Vagina (tissue), 2 donors: ENCODE data around the gene OXA1L. TPM values are rescaled to one million over a fixed set of nuclear protein-coding genes. Genes with fewer than 3 reads are reported as not detected.

Experiments used
- DNase-seq, 2 donors: peaks; one replicate each; pipeline ENCODE4 v3.0.0-alpha.2; 2017; ENCODE audit errors: extremely low spot score in 2 of 2
- H3K27ac ChIP-seq: fragments of 200-600 bp; sonication (generic); one replicate; pipeline ENCODE4 v1.5.1; 2019
- H3K27me3 ChIP-seq: fragments of 200-600 bp; sonication (generic); one replicate; pipeline ENCODE4 v1.5.1; 2019
- H3K36me3 ChIP-seq, 2 donors: fragments of 200-600 bp; sonication (generic); one replicate each; pipeline ENCODE4 v1.5.1; 2017 to 2019
- H3K4me1 ChIP-seq: fragments of 200-600 bp; sonication (generic); one replicate; pipeline ENCODE4 v1.5.1; 2019
- H3K4me3 ChIP-seq, 2 donors: fragments of 200-600 bp; sonication (generic); 1 replicate in 1 of 2; 2 replicates in 1 of 2; pipeline ENCODE4 v1.5.1; 2016 to 2019
- H3K9me3 ChIP-seq: fragments of 200-600 bp; sonication (generic); one replicate; pipeline ENCODE4 v1.5.1; 2019
- CTCF ChIP-seq, 3 experiments: fragments of 450-650 bp in 2 of 3; fragments of 200-600 bp in 1 of 3; sonication (generic) in 1 of 3; IDR thresholded peaks; one replicate each; pipeline ENCODE4 v1.5.1; 2017 to 2019; ENCODE audit warnings: antibody characterized with exemption in 3 of 3, mild to moderate bottlenecking in 2 of 3, moderate library complexity in 2 of 3
- POLR2A ChIP-seq, 2 donors: fragments of 450-650 bp; IDR thresholded peaks; one replicate each; pipeline ENCODE4 v1.6.1; 2017; ENCODE audit warnings: antibody characterized with exemption in 2 of 2, mild to moderate bottlenecking in 2 of 2, moderate library complexity in 2 of 2
- POLR2AphosphoS5 ChIP-seq, 2 donors: sonication (generic); formaldehyde crosslinking; IDR thresholded peaks; one replicate each; pipeline ENCODE4 v1.9.0; 2017; ENCODE audit warnings: antibody characterized with exemption in 2 of 2, mild to moderate bottlenecking in 2 of 2, low read depth in 1 of 2; ENCODE audit not compliant: insufficient read depth in 1 of 2
- intact Hi-C: fragments of 100-400 bp; cut with DNase I; formaldehyde crosslinking; loops from one replicate; pipeline ENCODE4 v1.15.1; 2023
- total RNA-seq: library from RNA; depleted of rRNA; stranded (reverse); fragments of >200 nt; gene quantifications from one replicate; pipeline ENCODE4 v1.2.3, GENCODE V29; 2016

Gene OXA1L
- total RNA-seq, 1 donor from 2014 or later: 90.8 TPM

- intact Hi-C loops: no loop called here
Measured at GRCh38 chr14:22808388-22809209, 42.1 kb downstream of the OXA1L start.

GRCh38 chr14:22811722-22812121, 45.2 kb downstream of the OXA1L start:
- H3K4me3 ChIP-seq: no peak overlapping the region

More at GRCh38 chr14:22808388-22809209, 42.1 kb downstream of the OXA1L start:
- TF ChIP-seq CTCF (IDR thresholded peaks at IDR 0.05) (no peak), POLR2AphosphoS5 (IDR thresholded peaks at IDR 0.05; ENCODE audit: insufficient read depth in 1 of 2, low read depth in 1 of 2) (no peak), POLR2A (IDR thresholded peaks at IDR 0.05) (no peak)
- DNase-seq: no peak
- Histone ChIP-seq H3K36me3 (no peaks in the 10 kb centered on the region), H3K4me1 (no peaks in the 10 kb centered on the region), H3K4me3 (no peak overlapping the region), H3K27me3 (no peaks in the 10 kb centered on the region), H3K9me3 (no peaks in the 10 kb centered on the region), H3K27ac (no peak overlapping the region)

GRCh38 chr14:22812744-22813143, 46.3 kb downstream of the OXA1L start:
- TF ChIP-seq POLR2A (IDR thresholded peaks at IDR 0.05) (no peak), CTCF (IDR thresholded peaks at IDR 0.05) (no peak), POLR2AphosphoS5 (IDR thresholded peaks at IDR 0.05; ENCODE audit: insufficient read depth in 1 of 2, low read depth in 1 of 2) (no peak)
- Histone ChIP-seq H3K27me3 (no peaks in the 10 kb centered on the region), H3K27ac (no peak overlapping the region), H3K36me3 (no peaks in the 10 kb centered on the region), H3K4me1 (no peaks in the 10 kb centered on the region), H3K9me3 (no peaks in the 10 kb centered on the region), H3K4me3 (no peak overlapping the region)
- intact Hi-C loops: no loop called here
- no peak for DNase-seq

More at GRCh38 chr14:22811722-22812121, 45.2 kb downstream of the OXA1L start:
- intact Hi-C loops: no loop called here
- no peaks in the 10 kb centered on the region for H3K27me3 ChIP-seq
- no peak for DNase-seq
- H3K4me1 ChIP-seq: no peaks in the 10 kb centered on the region
- H3K9me3 ChIP-seq: no peaks in the 10 kb centered on the region
- TF ChIP-seq POLR2A (IDR thresholded peaks at IDR 0.05) (no peak), POLR2AphosphoS5 (IDR thresholded peaks at IDR 0.05; ENCODE audit: insufficient read depth in 1 of 2, low read depth in 1 of 2) (no peak), CTCF (IDR thresholded peaks at IDR 0.05) (no peak)
- no peak overlapping the region for H3K27ac ChIP-seq
- no peaks in the 10 kb centered on the region for H3K36me3 ChIP-seq

- TF ChIP-seq CTCF (IDR thresholded peaks at IDR 0.05): no peak
- no peak for TF ChIP-seq POLR2AphosphoS5 (IDR thresholded peaks at IDR 0.05; ENCODE audit: insufficient read depth in 1 of 2, low read depth in 1 of 2)
- TF ChIP-seq POLR2A (IDR thresholded peaks at IDR 0.05): no peak
- no peaks in the 10 kb centered on the region for H3K36me3 ChIP-seq
- H3K4me3 ChIP-seq: no peak overlapping the region
- DNase-seq: no peak
- H3K4me1 ChIP-seq: no peaks in the 10 kb centered on the region
- H3K9me3 ChIP-seq: no peaks in the 10 kb centered on the region
- intact Hi-C loops: no loop called here
- no peak overlapping the region for H3K27ac ChIP-seq
- H3K27me3 ChIP-seq: no peaks in the 10 kb centered on the region
Measured at GRCh38 chr14:22813145-22813544, 46.7 kb downstream of the OXA1L start.

- no peak overlapping the region for H3K27ac ChIP-seq
- peaks cover 7% of the 10 kb centered on the region for H3K4me1 ChIP-seq
- no peaks in the 10 kb centered on the region for H3K36me3 ChIP-seq
- intact Hi-C loops: no loop called here
- H3K4me3 ChIP-seq: no peak overlapping the region
- no peak for DNase-seq
- no peaks in the 10 kb centered on the region for H3K9me3 ChIP-seq
- H3K27me3 ChIP-seq: no peaks in the 10 kb centered on the region
- no peak for TF ChIP-seq POLR2A (IDR thresholded peaks at IDR 0.05)
- no peak for TF ChIP-seq POLR2AphosphoS5 (IDR thresholded peaks at IDR 0.05; ENCODE audit: insufficient read depth in 1 of 2, low read depth in 1 of 2)
- no peak for TF ChIP-seq CTCF (IDR thresholded peaks at IDR 0.05)
Measured at GRCh38 chr14:22814373-22814772, 47.9 kb downstream of the OXA1L start.
